ENCODE results near the gene PPFIA4.

The PPFIA4 gene

GRCh38 chr1:203060115-203060514 is 33.8 kb downstream of the PPFIA4 start:
- DNase-seq, result no peak

- no peak for DNase-seq
Measured at GRCh38 chr1:203063287-203063686, 37.0 kb downstream of the PPFIA4 start.

DNA sequence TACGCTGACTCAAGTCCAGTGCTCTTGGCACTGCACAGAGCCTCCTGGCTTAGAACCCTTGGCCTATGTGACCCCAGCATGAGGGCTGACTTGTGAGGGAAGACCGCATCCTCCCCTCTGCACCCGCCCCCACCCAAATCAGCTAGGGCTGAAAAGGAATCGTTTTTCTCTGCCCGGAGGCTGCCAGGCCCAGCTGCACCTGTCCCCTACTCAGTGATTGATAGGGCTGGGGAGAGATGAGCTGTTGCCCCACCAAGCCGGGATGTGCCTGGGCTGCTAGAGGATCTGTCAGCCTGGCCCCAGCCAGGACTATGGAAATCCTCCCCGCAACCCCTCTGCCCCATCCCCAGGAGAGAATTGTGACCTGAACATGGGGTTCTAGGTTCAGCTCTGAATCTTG is 38.9 kb downstream of the PPFIA4 start:
- DNase-seq, result no peak

DNA sequence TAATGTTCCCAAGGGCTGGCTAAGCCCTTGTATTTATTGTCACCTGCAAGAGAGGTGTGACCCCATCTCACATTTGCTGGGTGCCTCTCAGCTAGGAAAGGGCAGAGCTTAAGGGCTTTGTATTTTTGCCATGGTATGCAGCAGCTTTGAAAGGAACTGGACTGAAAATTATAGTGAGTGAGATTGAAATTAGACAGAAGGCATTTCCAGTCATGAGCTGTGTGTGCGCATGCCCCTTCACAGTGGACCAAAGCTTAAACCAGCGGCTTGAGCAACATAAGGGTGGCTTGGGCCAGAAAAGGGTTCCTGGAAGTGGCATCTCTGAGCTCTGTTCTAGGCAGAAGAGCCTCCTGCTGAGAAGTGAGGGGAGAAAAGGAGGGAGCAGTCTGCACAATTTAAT is 39.7 kb downstream of the PPFIA4 start:
- no peak for DNase-seq

DNA sequence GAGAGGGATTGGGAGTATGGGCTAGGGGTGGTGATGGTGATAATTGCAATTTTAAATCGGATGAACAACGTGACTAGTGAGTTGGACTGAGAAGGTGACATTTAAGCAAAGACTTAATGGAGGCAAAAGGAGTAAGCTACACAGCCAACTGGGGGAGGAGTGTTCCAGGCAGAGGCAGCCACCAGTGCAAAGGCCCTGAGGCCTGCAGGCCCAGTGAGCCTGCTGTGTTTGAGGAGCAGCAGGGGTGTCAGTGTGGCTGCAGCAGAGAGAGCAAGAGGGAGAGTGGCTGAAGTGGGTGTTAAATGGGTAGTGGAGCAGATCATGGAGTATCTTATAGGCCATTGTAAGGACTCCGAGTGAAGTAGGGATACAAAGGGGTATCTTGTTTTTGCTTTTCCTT is 40.7 kb downstream of the PPFIA4 start:
- DNase-seq, result no peak

GRCh38 chr1:203069030-203069747 is 42.9 kb downstream of the PPFIA4 start:
- DNase-seq, result no peak

DNA sequence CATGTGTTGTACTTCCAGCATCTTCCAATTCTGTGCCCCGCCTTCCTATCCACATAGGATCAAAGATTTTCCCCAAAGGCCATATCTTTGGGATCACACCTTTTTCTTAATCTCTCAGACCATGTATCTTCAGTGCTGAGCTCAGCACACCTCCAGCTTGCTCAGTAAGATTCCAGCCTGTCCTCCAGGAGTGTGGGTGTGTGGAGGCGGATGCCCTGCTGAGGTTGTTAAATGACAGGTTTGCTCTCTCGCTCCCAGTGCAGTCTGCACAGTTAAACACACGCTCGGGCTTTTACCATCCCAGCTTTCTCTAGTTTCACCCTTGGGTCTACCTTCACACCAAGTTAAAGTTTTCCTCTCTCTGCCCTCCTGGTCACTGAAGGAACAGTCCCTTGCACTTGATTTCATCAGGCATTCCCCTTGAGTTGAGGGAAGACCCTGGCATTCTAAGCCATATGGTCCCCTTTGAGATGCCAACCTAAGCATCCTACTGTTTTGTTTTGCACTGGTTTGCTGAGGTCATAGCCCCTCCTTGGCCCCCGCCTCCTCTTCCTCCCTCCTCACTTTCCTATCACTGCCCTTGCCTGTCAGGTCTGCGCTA is 45.8 kb downstream of the PPFIA4 start:
- DNase-seq, result no peak

GRCh38 chr1:203072911-203073310 is 46.6 kb downstream of the PPFIA4 start:
- no peak for DNase-seq

DNA sequence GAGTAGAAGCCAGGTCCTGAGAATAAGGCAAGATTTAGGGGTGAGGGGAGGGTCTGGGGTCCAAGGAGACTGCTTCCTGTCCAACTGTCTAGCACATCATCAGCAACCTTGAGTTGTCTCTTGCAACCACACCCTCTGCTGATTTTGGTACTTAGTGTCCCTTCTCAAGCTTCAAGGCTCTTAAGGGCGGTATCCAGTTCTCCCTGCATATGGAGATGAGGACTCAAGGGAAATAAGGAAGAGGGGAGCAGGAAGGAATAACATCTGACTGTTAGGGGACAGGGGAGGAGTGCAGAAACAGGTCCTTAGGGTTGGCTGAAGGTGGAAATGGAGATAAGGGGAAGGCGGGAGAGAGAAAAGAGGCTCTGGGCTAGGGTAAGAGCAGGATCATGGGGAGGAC is 47.2 kb downstream of the PPFIA4 start:
- DNase-seq, result no peak

GRCh38 chr1:203074610-203075009 is 48.3 kb downstream of the PPFIA4 start:
- DNase-seq, result no peak

GRCh38 chr1:203075236-203076030 is 49.1 kb downstream of the PPFIA4 start:
- DNase-seq, result no peak

GRCh38 chr1:203076031-203076511 is 49.8 kb downstream of the PPFIA4 start:
- DNase-seq, result no peak

GRCh38 chr1:203077367-203077766 is 51.1 kb downstream of the PPFIA4 start:
- DNase-seq, result no peak

GRCh38 chr1:203077956-203078355 is 51.7 kb downstream of the PPFIA4 start:
- no peak for DNase-seq

DNA sequence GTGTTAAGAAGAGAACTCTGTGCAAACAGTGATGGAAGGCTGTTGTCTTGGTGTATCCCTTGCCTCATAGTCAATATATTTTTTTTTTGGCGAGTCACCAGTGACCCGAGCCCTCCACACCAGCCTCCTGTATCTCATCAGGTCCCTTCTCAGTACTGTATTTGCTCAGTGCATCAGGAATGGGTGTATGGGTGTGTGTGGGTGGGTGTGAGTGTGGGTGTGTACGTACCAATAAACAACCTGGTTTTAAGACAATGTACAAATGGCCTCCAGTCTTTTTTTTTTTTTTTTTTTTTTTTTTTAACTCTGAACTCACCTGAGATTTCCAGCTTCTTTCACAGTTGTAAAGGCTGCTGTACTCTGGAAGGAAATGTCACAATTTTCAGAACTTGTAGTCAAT is 52.2 kb downstream of the PPFIA4 start:
- no peak for DNase-seq

DNA sequence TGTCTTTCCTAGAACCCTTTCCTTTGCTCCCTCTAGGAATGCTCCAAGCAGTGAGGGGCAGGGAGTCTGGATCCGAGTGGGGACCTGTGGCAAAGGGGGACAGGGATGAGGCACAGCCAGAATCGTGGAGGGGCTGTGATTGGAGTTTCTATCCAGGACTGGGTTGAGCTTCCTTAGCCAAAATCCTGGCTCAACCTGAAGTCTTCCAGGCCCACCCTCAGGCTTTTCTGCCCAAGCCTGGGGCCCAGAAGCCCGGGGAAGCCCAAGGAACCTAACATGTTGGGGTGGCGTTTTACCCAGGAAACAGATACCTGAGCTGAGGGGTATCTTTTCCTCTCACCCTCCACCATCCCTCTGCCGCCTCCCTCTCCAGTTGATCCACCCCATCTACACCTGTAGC is 54.2 kb downstream of the PPFIA4 start:
- no peak for DNase-seq

- DNase-seq, result no peak
Measured at GRCh38 chr1:203081465-203082230, 55.4 kb downstream of the PPFIA4 start.

- DNase-seq, result no peak
Measured at GRCh38 chr1:203082231-203082505, 55.9 kb downstream of the PPFIA4 start.

DNA sequence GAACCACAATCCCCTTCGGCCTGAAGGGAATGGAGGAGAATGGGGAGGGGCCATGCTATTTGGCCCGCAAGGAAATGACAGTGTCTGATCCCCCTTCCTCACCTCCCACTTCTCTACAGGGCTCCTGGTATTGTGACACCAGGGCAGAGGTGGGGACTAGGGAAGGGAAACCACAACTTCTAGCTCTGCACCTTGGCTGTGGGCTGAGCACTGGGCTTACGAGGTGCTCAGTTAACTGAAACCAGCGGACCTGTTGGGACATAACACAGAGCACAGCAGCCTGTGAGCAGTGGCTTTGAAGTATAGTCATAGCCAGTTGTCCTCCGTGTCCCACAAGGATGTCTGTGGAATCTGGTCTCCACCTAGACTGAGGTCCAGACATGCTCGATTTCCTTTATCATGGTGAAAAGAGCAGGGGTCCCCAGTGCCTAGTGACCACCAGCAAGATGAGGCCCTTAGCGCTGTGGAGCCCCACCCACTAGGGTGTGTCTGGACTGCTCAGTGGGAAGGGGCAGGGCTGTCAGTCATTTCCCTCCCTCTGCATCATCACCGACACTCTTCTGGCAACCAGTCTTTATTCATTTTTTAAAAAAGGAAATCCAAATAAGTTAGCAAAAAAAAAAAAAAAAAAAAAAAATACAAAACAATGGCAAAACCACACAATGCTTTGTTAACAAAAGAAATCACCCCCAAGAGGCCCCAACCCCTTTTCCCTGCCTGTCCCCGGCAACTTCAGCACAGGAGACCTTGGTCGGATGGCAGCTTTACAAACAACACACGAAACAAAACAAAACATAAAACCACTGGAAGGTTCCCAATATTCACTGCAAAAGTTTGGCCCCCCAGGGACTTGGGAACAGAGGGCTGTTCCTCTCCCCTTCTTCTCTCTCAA is 56.5 kb downstream of the PPFIA4 start:
- DNase-seq, result no peak

DNA sequence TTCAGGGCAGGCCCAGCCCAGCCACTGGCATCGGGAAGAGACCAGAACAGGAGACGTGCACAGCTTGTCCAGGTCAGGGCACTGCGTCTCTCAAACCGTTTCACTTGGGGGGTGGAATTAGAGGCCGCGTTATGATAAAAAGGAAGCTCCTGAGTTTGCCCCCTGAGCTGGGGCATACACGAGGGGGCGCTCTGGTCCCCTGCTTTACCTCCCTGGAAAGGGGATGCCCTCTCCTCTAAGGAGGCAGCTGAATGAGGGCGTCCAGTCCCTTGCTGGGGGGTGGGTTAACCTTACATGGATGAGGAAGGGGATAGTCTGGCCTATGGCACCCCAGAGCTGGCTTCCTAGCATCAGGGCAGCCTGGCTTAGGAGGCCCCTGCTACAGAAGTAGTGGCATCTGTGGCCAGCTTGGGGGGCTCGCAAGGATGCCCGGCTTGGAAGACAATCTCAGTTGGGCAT is 57.2 kb downstream of the PPFIA4 start:
- DNase-seq, result no peak

- DNase-seq, result no peak
Measured at GRCh38 chr1:203084588-203085527, 58.6 kb downstream of the PPFIA4 start.

All from cortex of kidney (tissue), 1 donor.